Activated T-cell treated with anti-CD3 and anti-CD28 coated beads, Interleukin-2, amount 50 U/mL, for 24 hours (primary cell): ENCODE data around the gene PEMT.

Experiments used
- DNase-seq: peaks from one replicate; pipeline ENCODE4 v3.0.0-alpha.2; 2020
- H3K27ac Mint-ChIP-seq: 2 replicates; pipeline ENCODE4 v1.8.0; 2020; ENCODE audit warnings: mild to moderate bottlenecking, mixed read lengths
- H3K27me3 Mint-ChIP-seq: 2 replicates; pipeline ENCODE4 v1.8.0; 2020; ENCODE audit warnings: mixed read lengths
- H3K36me3 Mint-ChIP-seq: 2 replicates; pipeline ENCODE4 v1.8.0; 2020; ENCODE audit warnings: low read depth, mixed read lengths
- H3K4me1 Mint-ChIP-seq: 2 replicates; pipeline ENCODE4 v1.8.0; 2020; ENCODE audit warnings: low read depth, mixed read lengths
- H3K4me3 Mint-ChIP-seq: 2 replicates; pipeline ENCODE4 v1.8.0; 2020; ENCODE audit warnings: mild to moderate bottlenecking, moderate library complexity, mixed read lengths
- H3K9me3 Mint-ChIP-seq: 2 replicates; pipeline ENCODE4 v1.8.0; 2020; ENCODE audit warnings: mixed read lengths

The PEMT gene

GRCh38 chr17:17507465-17508011 is 84.0 kb downstream of the PEMT start:
- Mint-ChIP-seq H3K4me1 (peaks cover 7% of the 10 kb centered on the region), H3K27ac (no peak overlapping the region), H3K27me3 (no peaks in the 10 kb centered on the region), H3K36me3 (no peaks in the 10 kb centered on the region), H3K4me3 (no peak overlapping the region), H3K9me3 (no peaks in the 10 kb centered on the region)
- DNase-seq = no peak

GRCh38 chr17:17506893-17507464 is 84.5 kb downstream of the PEMT start:
- peaks cover 7% of the 10 kb centered on the region for H3K4me1 Mint-ChIP-seq
- H3K27me3 Mint-ChIP-seq = no peaks in the 10 kb centered on the region
- H3K36me3 Mint-ChIP-seq = no peaks in the 10 kb centered on the region
- H3K27ac Mint-ChIP-seq = no peak overlapping the region
- no peaks in the 10 kb centered on the region for H3K9me3 Mint-ChIP-seq
- DNase-seq = no peak
- no peak overlapping the region for H3K4me3 Mint-ChIP-seq

GRCh38 chr17:17506181-17506741 is 85.2 kb downstream of the PEMT start:
- peaks cover 7% of the 10 kb centered on the region for H3K4me1 Mint-ChIP-seq
- H3K27ac Mint-ChIP-seq = no peak overlapping the region
- H3K27me3 Mint-ChIP-seq = no peaks in the 10 kb centered on the region
- no peak for DNase-seq
- no peaks in the 10 kb centered on the region for H3K36me3 Mint-ChIP-seq
- no peak overlapping the region for H3K4me3 Mint-ChIP-seq
- no peaks in the 10 kb centered on the region for H3K9me3 Mint-ChIP-seq

GRCh38 chr17:17505610-17506171 is 85.8 kb downstream of the PEMT start:
- DNase-seq = no peak
- Mint-ChIP-seq H3K4me3 (no peak overlapping the region), H3K9me3 (no peaks in the 10 kb centered on the region), H3K27ac (no peak overlapping the region), H3K4me1 (peaks cover 4% of the 10 kb centered on the region), H3K36me3 (no peaks in the 10 kb centered on the region), H3K27me3 (no peaks in the 10 kb centered on the region)

GRCh38 chr17:17505151-17505550 is 86.4 kb downstream of the PEMT start:
- H3K27ac Mint-ChIP-seq = no peak overlapping the region
- H3K27me3 Mint-ChIP-seq = no peaks in the 10 kb centered on the region
- H3K9me3 Mint-ChIP-seq = no peaks in the 10 kb centered on the region
- no peak overlapping the region for H3K4me3 Mint-ChIP-seq
- no peaks in the 10 kb centered on the region for H3K36me3 Mint-ChIP-seq
- peaks cover under 1% of the 10 kb centered on the region for H3K4me1 Mint-ChIP-seq
- DNase-seq = no peak

GRCh38 chr17:17504341-17505140 is 87.0 kb downstream of the PEMT start:
- Mint-ChIP-seq H3K4me1 (no peaks in the 10 kb centered on the region), H3K36me3 (no peaks in the 10 kb centered on the region), H3K9me3 (no peaks in the 10 kb centered on the region), H3K4me3 (no peak overlapping the region), H3K27me3 (no peaks in the 10 kb centered on the region), H3K27ac (no peak overlapping the region)
- no peak for DNase-seq

- no peaks in the 10 kb centered on the region for H3K4me1 Mint-ChIP-seq
- no peaks in the 10 kb centered on the region for H3K27me3 Mint-ChIP-seq
- DNase-seq = no peak
- H3K4me3 Mint-ChIP-seq = no peak overlapping the region
- H3K27ac Mint-ChIP-seq = no peak overlapping the region
- no peaks in the 10 kb centered on the region for H3K36me3 Mint-ChIP-seq
- no peaks in the 10 kb centered on the region for H3K9me3 Mint-ChIP-seq
These were observed 87.9 kb downstream of the PEMT start for GRCh38 chr17:17503566-17504130.

- Mint-ChIP-seq H3K27ac (no peak overlapping the region), H3K36me3 (no peaks in the 10 kb centered on the region), H3K9me3 (no peaks in the 10 kb centered on the region), H3K27me3 (no peaks in the 10 kb centered on the region), H3K4me1 (no peaks in the 10 kb centered on the region), H3K4me3 (no peak overlapping the region)
- DNase-seq = no peak
These were observed 88.6 kb downstream of the PEMT start for GRCh38 chr17:17502741-17503565.

GRCh38 chr17:17500999-17501605 is 90.4 kb downstream of the PEMT start:
- Mint-ChIP-seq H3K4me3 (no peak overlapping the region), H3K27me3 (no peaks in the 10 kb centered on the region), H3K9me3 (no peaks in the 10 kb centered on the region), H3K27ac (no peak overlapping the region), H3K4me1 (peaks cover 5% of the 10 kb centered on the region), H3K36me3 (no peaks in the 10 kb centered on the region)
- no peak for DNase-seq

- Mint-ChIP-seq H3K4me3 (no peak overlapping the region), H3K4me1 (peaks cover 17% of the 10 kb centered on the region), H3K36me3 (no peaks in the 10 kb centered on the region), H3K27me3 (peaks cover 13% of the 10 kb centered on the region), H3K27ac (no peak overlapping the region), H3K9me3 (no peaks in the 10 kb centered on the region)
- DNase-seq = no peak
These were observed 91.9 kb downstream of the PEMT start for GRCh38 chr17:17499402-17500145.

- no peaks in the 10 kb centered on the region for H3K9me3 Mint-ChIP-seq
- H3K27ac Mint-ChIP-seq = no peak overlapping the region
- no peak for DNase-seq
- H3K4me1 Mint-ChIP-seq = peaks cover 19% of the 10 kb centered on the region
- no peaks in the 10 kb centered on the region for H3K36me3 Mint-ChIP-seq
- H3K27me3 Mint-ChIP-seq = peaks cover 15% of the 10 kb centered on the region
- no peak overlapping the region for H3K4me3 Mint-ChIP-seq
These were observed 92.8 kb downstream of the PEMT start for GRCh38 chr17:17498606-17499301.

- H3K36me3 Mint-ChIP-seq = peaks cover 6% of the 10 kb centered on the region
- DNase-seq = no peak
- H3K9me3 Mint-ChIP-seq = no peaks in the 10 kb centered on the region
- H3K27ac Mint-ChIP-seq = no peak overlapping the region
- H3K4me3 Mint-ChIP-seq = no peak overlapping the region
- peaks cover 19% of the 10 kb centered on the region for H3K4me1 Mint-ChIP-seq
- peaks cover 15% of the 10 kb centered on the region for H3K27me3 Mint-ChIP-seq
These were observed 93.5 kb downstream of the PEMT start for GRCh38 chr17:17497845-17498520.
